ENCODE results near the gene TSC22D1.
A peak's percentile ranks its signal among the peaks of the same experiment; 100 is the strongest.
"Not testable (repeated sequence)": the region's sequence is repeated elsewhere in the genome, so short reads cannot be mapped to it uniquely, and the experiment has no call there.

Gene TSC22D1

DNA sequence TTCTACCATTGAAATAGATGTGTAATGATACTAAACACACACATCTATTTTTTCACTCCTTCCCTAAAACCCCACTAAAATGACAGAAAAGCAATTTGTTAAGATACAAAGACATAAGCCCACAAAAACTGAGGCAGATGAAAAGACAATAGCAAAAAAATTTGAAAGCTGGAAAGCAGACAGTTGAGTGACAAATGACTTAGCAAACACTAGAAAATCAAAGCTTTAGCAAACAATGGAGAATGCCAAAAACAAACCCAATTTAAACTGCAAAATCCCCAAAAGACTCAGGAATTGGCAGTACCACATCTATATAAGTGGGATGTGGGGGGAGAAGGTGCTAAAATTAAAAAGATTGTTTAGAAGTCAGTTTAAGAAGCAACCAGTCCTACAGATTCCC is 9.5 kb downstream of the TSC22D1 start:
- no peak for DNase-seq

DNA sequence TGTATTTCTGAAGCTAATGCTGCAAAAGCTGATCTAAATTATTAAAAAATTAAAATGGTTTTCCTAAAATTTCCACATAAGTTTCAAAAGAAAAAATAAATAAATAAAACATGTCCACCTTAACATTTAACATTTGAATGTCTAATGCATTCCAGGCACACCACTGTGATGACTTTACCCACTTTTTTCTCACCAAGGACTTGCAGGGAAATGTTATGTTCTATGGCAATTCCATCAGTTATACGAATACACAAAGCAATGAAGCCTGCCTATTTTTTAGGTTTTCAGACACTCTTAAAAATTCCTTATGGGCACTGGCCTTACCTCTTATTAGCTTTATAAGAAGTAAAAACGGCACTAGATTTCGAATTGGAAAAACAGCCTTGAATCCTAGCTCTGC is 10.2 kb downstream of the TSC22D1 start:
- DNase-seq: peak; percentile 19

GRCh38 chr13:44564936-44565335 is 11.2 kb downstream of the TSC22D1 start:
- no peak for DNase-seq

DNA sequence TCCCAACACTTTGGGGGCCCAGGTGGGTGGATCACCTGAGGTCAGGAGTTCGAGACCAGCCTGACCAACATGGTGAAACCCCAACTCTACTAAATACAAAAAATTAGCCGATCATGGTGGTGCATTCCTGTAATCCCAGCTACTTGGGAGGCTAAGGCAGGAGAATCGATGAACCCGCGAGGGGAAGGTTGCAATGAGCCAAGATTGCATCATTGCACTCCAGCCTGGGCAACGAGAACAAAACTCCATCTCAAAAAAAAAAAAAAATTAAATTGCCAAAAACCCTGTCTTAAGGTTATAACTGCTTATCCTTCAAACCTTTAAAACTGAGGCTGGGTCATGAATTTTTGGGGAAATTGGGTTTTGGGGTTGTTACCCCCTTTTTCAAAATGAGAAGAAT is 13.3 kb downstream of the TSC22D1 start:
- DNase-seq: not testable (repeated sequence)

- DNase-seq: no peak
Measured at GRCh38 chr13:44561351-44561750, 14.8 kb downstream of the TSC22D1 start.

DNA sequence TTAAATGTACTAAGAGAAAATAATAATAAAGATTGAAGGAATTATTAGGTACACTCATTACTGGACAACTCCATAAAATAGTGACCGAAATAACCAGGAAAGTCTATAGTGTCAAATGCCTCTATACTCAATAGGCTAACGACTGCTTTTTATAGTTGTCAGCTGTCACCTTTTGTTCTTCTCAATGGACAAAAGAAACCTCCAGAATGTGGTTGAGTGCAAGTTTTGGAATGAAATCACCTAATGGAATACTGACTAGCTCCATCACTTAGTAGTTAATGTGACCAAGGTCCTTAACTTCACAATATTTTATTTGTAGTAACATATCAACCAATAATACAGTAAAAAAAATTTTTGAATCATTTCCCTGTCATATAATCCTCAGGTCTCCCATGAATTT is 18.1 kb downstream of the TSC22D1 start:
- no peak for DNase-seq

DNA sequence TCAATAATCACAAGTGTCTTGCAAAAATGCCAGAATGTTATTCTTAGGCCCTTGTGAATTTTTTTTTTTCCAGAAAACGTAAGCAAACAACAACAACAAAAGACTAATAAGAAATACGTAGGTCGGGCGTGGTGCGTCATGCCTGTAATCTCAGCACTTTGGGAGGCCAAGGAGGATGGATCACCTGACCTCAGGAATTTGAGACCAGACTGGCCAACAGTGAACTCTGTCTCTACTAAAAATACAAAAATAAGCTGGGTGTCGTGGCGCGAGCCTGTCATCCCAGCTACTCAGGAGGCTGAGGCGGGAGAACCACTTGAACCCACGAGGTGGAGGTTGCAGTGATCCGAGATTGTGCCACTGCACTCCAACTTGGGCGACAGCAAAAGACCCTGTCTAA is 20.9 kb downstream of the TSC22D1 start:
- no peak for DNase-seq

GRCh38 chr13:44549476-44549875 is 26.7 kb downstream of the TSC22D1 start:
- no peak for DNase-seq

GRCh38 chr13:44546164-44546563 is 30.0 kb downstream of the TSC22D1 start:
- no peak for DNase-seq

DNA sequence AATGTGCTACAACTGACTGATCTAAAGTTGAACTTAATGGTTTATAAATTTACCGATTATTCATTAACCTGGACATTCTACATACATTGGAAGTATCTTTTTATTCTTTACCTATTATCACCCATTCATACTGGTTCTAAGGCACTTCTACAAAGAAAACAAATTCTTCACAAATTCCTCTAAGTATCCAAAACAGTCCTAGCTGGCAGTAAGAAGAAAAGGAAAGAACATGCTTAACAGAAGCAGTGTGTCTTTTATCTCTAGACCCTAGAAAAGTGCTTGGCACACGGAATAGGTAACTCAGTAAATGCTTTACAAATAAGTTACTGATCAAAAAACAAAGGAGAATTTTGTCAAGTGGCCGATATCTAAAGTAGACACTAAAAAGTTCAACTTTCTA is 32.8 kb downstream of the TSC22D1 start:
- DNase-seq: no peak

DNA sequence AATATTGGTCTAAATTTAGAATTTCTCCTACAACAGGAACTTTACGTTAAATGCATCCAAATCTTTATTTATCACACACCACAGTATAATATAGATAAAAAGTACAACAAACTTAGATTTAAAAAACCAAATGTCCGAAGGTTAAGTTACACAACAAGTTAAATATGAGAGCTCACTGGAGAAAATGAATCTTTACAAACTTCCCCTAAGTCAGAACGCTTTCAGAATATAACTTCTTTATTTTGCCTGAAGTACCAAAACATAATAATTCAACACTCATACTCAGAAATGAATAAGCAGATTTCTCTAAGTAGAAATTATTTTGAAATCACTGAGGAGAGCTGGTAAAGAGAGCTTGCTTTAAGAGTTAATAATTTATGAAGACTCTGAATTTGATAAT is 33.8 kb downstream of the TSC22D1 start:
- no peak for DNase-seq

DNA sequence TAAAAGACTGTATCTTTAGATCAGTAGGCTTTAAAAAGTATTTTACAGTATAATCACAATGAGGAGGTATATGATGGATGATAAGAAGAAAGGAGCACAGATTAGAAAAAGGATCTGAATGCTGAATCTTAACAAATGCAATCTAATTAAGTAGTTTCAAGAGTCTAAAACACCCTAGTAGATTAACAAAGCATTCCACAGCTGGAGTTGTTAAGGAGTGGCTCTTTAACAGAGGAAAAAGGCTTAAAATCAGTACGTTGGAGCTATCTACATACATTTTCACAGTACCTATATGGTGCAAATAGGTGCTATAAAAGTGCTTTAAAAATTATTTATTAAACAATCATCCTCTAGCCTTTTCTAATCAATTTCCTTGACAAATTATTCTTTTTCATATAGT is 34.5 kb downstream of the TSC22D1 start:
- no peak for DNase-seq

GRCh38 chr13:44540761-44541434 is 35.2 kb downstream of the TSC22D1 start:
- no peak for DNase-seq

- no peak for DNase-seq
Measured at GRCh38 chr13:44537248-44537647, 38.9 kb downstream of the TSC22D1 start.

DNA sequence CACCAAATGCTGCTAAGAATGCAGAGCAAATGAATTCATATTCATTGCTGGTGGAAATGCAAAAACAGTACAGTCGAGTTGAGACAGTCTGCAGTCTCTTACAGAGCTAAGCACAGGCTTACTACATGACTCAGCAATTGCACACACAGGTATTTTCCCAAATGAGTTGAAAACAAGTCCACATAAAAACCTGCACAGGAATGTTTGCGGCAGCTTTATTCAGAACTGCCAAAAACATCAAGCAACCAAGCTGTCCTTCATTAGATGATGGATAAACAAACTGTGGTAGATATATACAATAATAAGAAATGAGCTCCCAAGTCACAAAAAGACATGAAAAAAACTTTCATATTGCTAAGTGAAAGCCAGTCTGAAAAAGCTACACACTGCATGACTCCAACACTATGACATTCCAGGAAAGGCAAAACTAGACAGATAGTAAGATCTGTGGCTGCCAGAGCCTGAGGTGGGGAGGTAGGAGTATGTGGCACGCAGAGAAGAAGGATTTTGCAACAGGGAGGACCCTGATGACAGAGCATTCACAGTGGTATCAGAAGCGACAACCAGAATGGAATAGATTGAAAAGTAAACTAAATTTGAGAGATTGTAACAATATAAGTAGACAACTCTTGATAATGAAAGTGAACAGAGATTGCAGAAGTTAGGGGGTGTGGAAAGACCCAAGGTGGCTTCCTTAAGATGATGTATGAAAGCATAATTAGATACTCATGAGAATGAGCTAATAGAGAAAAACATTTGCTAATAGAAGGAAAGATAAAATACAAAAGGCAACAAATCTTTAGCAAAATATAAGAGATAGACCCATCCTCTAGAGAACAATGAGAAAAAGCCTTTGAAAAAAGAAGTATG is 52.7 kb downstream of the TSC22D1 start:
- peak; percentile 58 for DNase-seq

GRCh38 chr13:44519642-44520041 is 56.5 kb downstream of the TSC22D1 start:
- DNase-seq: peak; percentile 15

DNA sequence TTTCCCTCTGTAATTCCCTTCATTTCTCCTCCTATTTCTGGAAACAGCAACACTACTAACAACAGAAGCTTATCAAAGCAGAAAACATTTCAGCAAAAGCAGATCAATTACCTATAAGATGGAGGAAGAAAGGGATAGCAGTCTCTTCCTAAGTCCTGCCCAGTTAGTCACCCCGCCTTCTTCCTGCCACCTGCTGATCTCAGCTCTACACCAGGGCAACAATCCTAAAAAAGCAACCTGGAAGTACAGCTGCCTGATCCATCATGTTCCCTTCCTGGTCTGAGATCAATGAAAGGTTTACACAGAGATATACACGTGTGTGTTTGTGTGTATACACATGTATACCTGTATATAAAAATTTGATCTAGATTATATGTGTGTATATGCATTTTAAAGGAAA is 59.4 kb downstream of the TSC22D1 start:
- no peak for DNase-seq

- no peak for DNase-seq
Measured at GRCh38 chr13:44514278-44514677, 61.9 kb downstream of the TSC22D1 start.

- not testable (repeated sequence) for DNase-seq
Measured at GRCh38 chr13:44509853-44510252, 66.3 kb downstream of the TSC22D1 start.

DNA sequence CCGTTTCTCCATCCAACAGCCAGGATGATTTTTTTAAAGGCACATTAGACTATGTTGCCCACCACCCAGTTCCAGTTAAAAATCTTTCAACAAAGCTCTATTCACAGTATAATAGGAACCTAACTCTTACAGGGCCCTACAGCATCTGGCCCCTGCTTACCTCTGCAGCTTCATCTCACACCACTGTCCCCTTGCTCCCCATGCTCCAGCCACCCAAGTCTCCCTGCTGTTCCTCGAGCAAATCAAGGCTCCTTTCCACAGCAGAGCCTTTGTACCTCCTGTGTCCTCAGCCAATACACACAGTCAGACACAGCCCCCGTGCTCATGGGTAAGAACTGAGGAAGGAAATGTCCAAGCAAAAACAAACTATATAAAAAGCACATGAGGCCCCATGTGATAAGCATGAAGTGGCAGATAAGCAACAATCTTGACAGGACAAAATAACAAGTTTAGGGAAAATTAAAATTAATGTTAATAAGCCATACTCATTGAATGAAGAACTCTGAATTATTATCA is 67.5 kb downstream of the TSC22D1 start:
- DNase-seq: no peak

- peak; percentile 65 for DNase-seq
Measured at GRCh38 chr13:44507639-44508038, 68.5 kb downstream of the TSC22D1 start.

- DNase-seq: no peak
Measured at GRCh38 chr13:44506719-44507118, 69.4 kb downstream of the TSC22D1 start.

- DNase-seq: no peak
Measured at GRCh38 chr13:44506251-44506650, 69.9 kb downstream of the TSC22D1 start.

DNA sequence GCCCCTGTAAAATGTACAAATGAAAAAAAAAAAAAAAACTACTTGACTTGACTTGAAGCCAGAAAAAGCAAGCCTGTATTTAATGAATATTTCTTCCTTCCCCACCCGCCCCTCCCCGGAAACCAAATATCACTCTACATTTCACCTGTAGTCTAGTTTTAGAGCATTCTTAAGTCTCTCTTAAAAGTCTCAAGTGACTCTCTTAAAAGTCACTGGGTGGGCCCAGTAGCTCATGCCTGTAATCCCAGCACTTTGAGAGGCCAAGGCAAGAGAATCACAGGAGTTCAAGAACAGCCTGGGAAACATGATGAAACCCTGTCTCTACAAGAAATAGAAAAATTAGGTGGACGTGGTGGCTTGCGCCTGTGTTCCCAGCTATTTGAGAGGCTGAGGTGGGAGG is 72.0 kb downstream of the TSC22D1 start:
- DNase-seq: no peak

Measured in fibroblast of skin of right quadriceps (primary cell).